Suprapubic skin (tissue), 3 donors: ENCODE results near the gene UBTD2.

ENCODE experiments used
- CTCF ChIP-seq, 2 donors: fragments of 200-600 bp in 1 of 2; fragments of 450-650 bp in 1 of 2; sonication (generic) in 1 of 2; IDR thresholded peaks; one replicate each; pipeline ENCODE4 v1.5.1; 2016 to 2019; ENCODE audit warnings: antibody characterized with exemption in 2 of 2, mild to moderate bottlenecking in 1 of 2, moderate library complexity in 1 of 2
- POLR2AphosphoS5 ChIP-seq, 3 donors: sonication (generic); formaldehyde crosslinking; IDR thresholded peaks; one replicate each; pipeline ENCODE4 v1.6.1; 2017; ENCODE audit warnings: antibody characterized with exemption in 3 of 3

- no peak for TF ChIP-seq POLR2AphosphoS5 (IDR thresholded peaks at IDR 0.05)
- TF ChIP-seq CTCF (IDR thresholded peaks at IDR 0.05) = no peak
These were observed 106.4 kb downstream of the UBTD2 start for GRCh38 chr5:172177176-172177575.
